Measurements from ENCODE around the gene ENO4. TPM values are rescaled to one million over a fixed set of nuclear protein-coding genes. Genes with fewer than 3 reads are reported as not detected.

The ENO4 gene
- total and polyA plus RNA-seq, 7 donors, result 0.09 to 13.0 (median 0.22) TPM; not detected in 3

DNA sequence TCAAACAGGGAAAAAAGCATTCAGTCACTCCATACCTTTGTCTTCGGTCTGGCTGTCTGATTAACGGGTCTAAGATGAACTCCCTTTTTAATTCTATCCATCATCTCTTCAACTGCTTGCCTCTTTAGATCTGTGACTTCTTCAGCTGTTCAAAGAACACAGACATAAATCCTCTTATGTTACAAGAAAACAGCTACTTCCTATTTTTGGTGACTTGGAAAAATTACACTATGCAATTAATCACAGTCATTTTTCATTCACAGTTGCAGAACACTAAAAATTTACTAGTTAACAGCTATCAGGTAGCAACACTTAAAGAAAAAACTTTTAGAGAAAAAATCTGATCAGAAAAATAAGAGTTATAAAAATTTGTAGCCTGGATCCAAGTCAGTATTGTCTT is 66.0 kb downstream of the ENO4 start:
- intact Hi-C loops (cut with DNase I), result no loop called here
- Histone ChIP-seq H3K27me3 (no peaks in the 10 kb centered on the region), H3K4me3 (no peak overlapping the region), H3K9me3 (no peaks in the 10 kb centered on the region), H3K27ac (no peak overlapping the region), H3K36me3 (no peaks in the 10 kb centered on the region), H3K4me1 (no peaks in the 10 kb centered on the region)
- no peak for DNase-seq
- TF ChIP-seq CTCF (IDR thresholded peaks at IDR 0.05) (no peak), POLR2AphosphoS5 (IDR thresholded peaks at IDR 0.05) (no peak)
- WGBS, 2 donors, result 47 to 84% methylated on average over 2 of the region's 2 CpGs

DNA sequence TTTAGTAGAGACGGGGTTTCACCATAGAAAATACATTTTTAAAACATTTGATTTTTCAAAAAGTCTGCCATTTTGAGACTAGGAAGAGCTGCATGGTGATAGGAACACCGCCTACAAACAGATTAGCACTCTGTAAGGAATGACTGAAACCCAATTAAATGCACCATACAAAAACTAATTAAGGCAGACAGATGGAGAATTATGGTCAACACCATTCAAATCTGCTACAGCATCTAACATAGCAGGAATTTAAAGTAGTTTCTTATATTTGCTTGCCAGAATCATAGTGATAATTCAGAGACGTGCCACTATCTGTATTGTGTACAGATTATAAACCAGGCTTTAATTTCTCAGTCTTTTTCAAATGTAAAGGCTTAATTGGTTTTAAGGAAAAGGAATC is 68.2 kb downstream of the ENO4 start:
- H3K36me3 ChIP-seq, result peaks cover 0 to 6% (median 0%) of the 10 kb centered on the region in 4 donors
- no peak for DNase-seq
- H3K4me3 ChIP-seq, result no peak overlapping the region
- no peaks in the 10 kb centered on the region for H3K9me3 ChIP-seq
- H3K4me1 ChIP-seq, result no peaks in the 10 kb centered on the region
- no peak for TF ChIP-seq EP300 (IDR thresholded peaks at IDR 0.05)
- no peak for TF ChIP-seq CTCF (IDR thresholded peaks at IDR 0.05)
- no peak for TF ChIP-seq POLR2AphosphoS5 (IDR thresholded peaks at IDR 0.05)
- no peak for TF ChIP-seq POLR2A (IDR thresholded peaks at IDR 0.05)
- 91 to 93% methylated on average over 3 of the region's 3 CpGs for WGBS, 2 donors
- intact Hi-C loops (cut with DNase I), result no loop called here
- H3K27me3 ChIP-seq, result no peaks in the 10 kb centered on the region
- no peak overlapping the region for H3K27ac ChIP-seq

DNA sequence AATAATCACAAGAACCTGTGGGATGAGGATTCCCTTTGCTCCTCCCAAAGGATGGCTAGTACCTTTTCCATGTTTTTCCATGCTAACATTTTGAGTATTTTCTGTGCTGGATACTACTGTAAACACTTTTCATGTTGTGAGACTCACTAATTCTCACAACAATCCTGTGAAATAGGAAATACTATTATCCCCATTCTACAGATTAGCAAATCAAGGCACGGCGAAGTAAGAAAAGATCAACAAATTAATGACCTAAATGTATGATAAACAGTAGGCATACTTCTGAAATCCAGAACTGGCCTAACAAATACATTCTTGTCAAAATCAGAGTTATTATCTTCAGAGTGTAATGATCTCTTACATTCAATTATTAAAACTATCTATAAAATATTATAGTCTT is 69.3 kb downstream of the ENO4 start:
- Histone ChIP-seq H3K36me3 (peaks cover 0 to 6% (median 0%) of the 10 kb centered on the region in 4 donors), H3K4me1 (no peaks in the 10 kb centered on the region), H3K9me3 (no peaks in the 10 kb centered on the region), H3K4me3 (no peak overlapping the region), H3K27me3 (no peaks in the 10 kb centered on the region), H3K27ac (no peak overlapping the region)
- DNase-seq, result no peak
- TF ChIP-seq EP300 (IDR thresholded peaks at IDR 0.05) (no peak), POLR2AphosphoS5 (IDR thresholded peaks at IDR 0.05) (no peak), CTCF (IDR thresholded peaks at IDR 0.05) (no peak)
- WGBS, 2 donors, result 97 to 98% methylated on average over 2 of the region's 2 CpGs
- intact Hi-C loops (cut with DNase I), result no loop called here

- Histone ChIP-seq H3K4me1 (no peaks in the 10 kb centered on the region), H3K27ac (no peak overlapping the region), H3K9me3 (no peaks in the 10 kb centered on the region), H3K36me3 (peaks cover 0 to 6% (median 0%) of the 10 kb centered on the region in 4 donors), H3K4me3 (no peak overlapping the region), H3K27me3 (no peaks in the 10 kb centered on the region)
- no peak for DNase-seq
- intact Hi-C loops (cut with DNase I), result no loop called here
- no peak for TF ChIP-seq EP300 (IDR thresholded peaks at IDR 0.05)
- TF ChIP-seq POLR2A (IDR thresholded peaks at IDR 0.05), result no peak
- TF ChIP-seq POLR2AphosphoS5 (IDR thresholded peaks at IDR 0.05), result no peak
- TF ChIP-seq CTCF (IDR thresholded peaks at IDR 0.05), result no peak
- 92 to 95% methylated on average over 2 of the region's 2 CpGs for WGBS, 2 donors
Observed at GRCh38 chr10:116919164-116919563, 69.9 kb downstream of the ENO4 start.

- Histone ChIP-seq H3K27ac (no peak overlapping the region), H3K4me1 (no peaks in the 10 kb centered on the region), H3K27me3 (no peaks in the 10 kb centered on the region), H3K4me3 (no peak overlapping the region), H3K36me3 (peaks cover 0 to 6% (median 0%) of the 10 kb centered on the region in 4 donors), H3K9me3 (no peaks in the 10 kb centered on the region)
- TF ChIP-seq POLR2A (IDR thresholded peaks at IDR 0.05), result no peak
- TF ChIP-seq POLR2AphosphoS5 (IDR thresholded peaks at IDR 0.05), result no peak
- no peak for TF ChIP-seq CTCF (IDR thresholded peaks at IDR 0.05)
- no peak for TF ChIP-seq EP300 (IDR thresholded peaks at IDR 0.05)
- 49% methylated on average over 2 of the region's 2 CpGs for WGBS, 2 donors
- no peak for DNase-seq
- intact Hi-C loops (cut with DNase I), result no loop called here
Observed at GRCh38 chr10:116919706-116920105, 70.4 kb downstream of the ENO4 start.

All from sigmoid colon (tissue), 7 donors.